Measurements from ENCODE around the gene DOCK11. TPM values are rescaled to one million over a fixed set of nuclear protein-coding genes. Genes with fewer than 3 reads are reported as not detected.

Gene DOCK11
- total and polyA plus RNA-seq, 9 of the 15 experiments (the other 6 are each of a cell fraction or from before 2014, with no cell fraction given): 41.8 to 77.8 (median 50.9) TPM

- no peak overlapping the region for H3K9ac ChIP-seq (ENCODE audit: insufficient read depth in 1 of 2, low read depth in 2 of 2, low read length in 2 of 2)
- no peaks in the 10 kb centered on the region for H4K20me1 ChIP-seq (replicated peaks; ENCODE audit: control insufficient read depth, insufficient read depth, low read length)
- ChIA-PET POLR2A (interaction anchor here (0.7 kb wide), 1 partner anchor 13 kb away, joined by 3 read pairs; no protein-coding TSS in a partner anchor), CTCF (ENCODE audit: low intra/inter-chr PET ratio) (no interaction called here)
- TF ChIP-seq CHD2 (IDR thresholded peaks at IDR 0.05; ENCODE audit: low read depth, low read length) (no peak), TRIM25 (IDR thresholded peaks at IDR 0.05; ENCODE audit: borderline replicate concordance) (no peak), ZC3H4 (CRISPR knock-in tag; IDR thresholded peaks at IDR 0.05; ENCODE audit: borderline replicate concordance) (no peak), STAG1 (CRISPR knock-in tag; IDR thresholded peaks at IDR 0.05; ENCODE audit: borderline replicate concordance) (no peak), FOXK1 (CRISPR knock-in tag; IDR thresholded peaks at IDR 0.05; ENCODE audit: borderline replicate concordance) (no peak), MYC (IDR thresholded peaks at IDR 0.05; ENCODE audit: low read depth, low read length) (no peak), MYC (CRISPR knock-in tag; IDR thresholded peaks at IDR 0.05; ENCODE audit: borderline replicate concordance, low read depth) (no peak), PREB (CRISPR knock-in tag; IDR thresholded peaks at IDR 0.05) (no peak), ZNF124 (CRISPR knock-in tag; IDR thresholded peaks at IDR 0.05) (no peak), CBX2 (IDR thresholded peaks at IDR 0.05; ENCODE audit: insufficient read depth, low read length, poor library complexity, severe bottlenecking) (no peak), ZNF408 (CRISPR knock-in tag; IDR thresholded peaks at IDR 0.05; ENCODE audit: low read depth) (no peak)
- DNase-seq (ENCODE audit: extremely low read depth in 1 of 4, low spot score in 3 of 4) (no peak), FAIRE-seq (no peak), ATAC-seq (no peak)
- peaks cover 0 to 11% of the 10 kb centered on the region in 2 experiments; a peak in 2 of 5 replicates for H3K4me1 ChIP-seq (replicated peaks in 1 of 2; ENCODE audit: control insufficient read depth in 2 of 2, insufficient read depth in 2 of 2, low read length in 2 of 2)
- H3K27me3 ChIP-seq (ENCODE audit: control insufficient read depth in 2 of 2, insufficient read depth in 2 of 2, low read length in 2 of 2): no peaks in the 10 kb centered on the region
- no peaks in the 10 kb centered on the region for H3K9me1 ChIP-seq (ENCODE audit: control insufficient read depth, insufficient read depth, low read length)
- no peaks in the 10 kb centered on the region for H3K79me2 ChIP-seq (ENCODE audit: control insufficient read depth, insufficient read depth, low read length)
- H2AFZ ChIP-seq (ENCODE audit: low read depth, low read length): no peak overlapping the region
- BruUV-seq (replicated peaks): no TSS peak
- H3K4me2 ChIP-seq (ENCODE audit: insufficient read depth, low read length): no peak overlapping the region
- 97% methylated on average over 3 of the region's 3 CpGs for WGBS (ENCODE audit: insufficient coverage, low coverage, missing lambda C conversion rate)
- no peak overlapping the region for H3K4me3 ChIP-seq
- in situ Hi-C loops (cut with MboI): no loop called here
- H3K9me3 ChIP-seq (replicated peaks; ENCODE audit: control insufficient read depth, insufficient read depth, low read depth, low read length): no peaks in the 10 kb centered on the region
- intact Hi-C loops (cut with micrococcal nuclease): no loop called here
- H3K27ac ChIP-seq (ENCODE audit: extremely low read depth, low read depth, low read length): no peak overlapping the region
- peaks cover 75% of the 10 kb centered on the region for H3K36me3 ChIP-seq (ENCODE audit: control insufficient read depth, insufficient read depth, low read length)
Measured at GRCh38 chrX:118615141-118615540, 119.5 kb downstream of the DOCK11 start.
